22Rv1 (cell line): Measurements from ENCODE around the gene SMARCD1.

Source experiments
- ZFX ChIP-seq: fragments of 450-650 bp; IDR thresholded peaks from 2 replicates; pipeline ENCODE4 v1.6.1; 2017; ENCODE audit warnings: antibody characterized with exemption, borderline replicate concordance
- TF ChIP-seq, protein P1 (sequence below): fragments of 450-650 bp; IDR thresholded peaks from 2 replicates; pipeline ENCODE4 v1.5.1; 2017; ENCODE audit warnings: mild to moderate bottlenecking

DNA sequence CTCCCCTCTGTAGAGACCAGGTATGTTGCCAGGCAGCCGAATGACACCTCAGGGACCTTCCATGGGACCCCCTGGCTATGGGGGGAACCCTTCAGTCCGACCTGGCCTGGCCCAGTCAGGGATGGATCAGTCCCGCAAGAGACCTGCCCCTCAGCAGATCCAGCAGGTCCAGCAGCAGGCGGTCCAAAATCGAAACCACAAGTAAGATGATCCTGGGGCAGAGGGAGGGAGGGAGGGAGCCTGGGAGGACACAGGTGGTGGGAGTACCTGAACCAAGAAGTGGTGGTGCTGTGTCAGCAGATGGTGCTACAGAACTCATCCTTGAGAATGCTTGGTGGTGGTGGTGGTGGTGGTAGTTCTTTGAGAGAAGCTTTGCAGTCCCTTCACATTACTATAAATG lies 1.0 kb downstream of the SMARCD1 start:
- TF ChIP-seq, protein P1, sequence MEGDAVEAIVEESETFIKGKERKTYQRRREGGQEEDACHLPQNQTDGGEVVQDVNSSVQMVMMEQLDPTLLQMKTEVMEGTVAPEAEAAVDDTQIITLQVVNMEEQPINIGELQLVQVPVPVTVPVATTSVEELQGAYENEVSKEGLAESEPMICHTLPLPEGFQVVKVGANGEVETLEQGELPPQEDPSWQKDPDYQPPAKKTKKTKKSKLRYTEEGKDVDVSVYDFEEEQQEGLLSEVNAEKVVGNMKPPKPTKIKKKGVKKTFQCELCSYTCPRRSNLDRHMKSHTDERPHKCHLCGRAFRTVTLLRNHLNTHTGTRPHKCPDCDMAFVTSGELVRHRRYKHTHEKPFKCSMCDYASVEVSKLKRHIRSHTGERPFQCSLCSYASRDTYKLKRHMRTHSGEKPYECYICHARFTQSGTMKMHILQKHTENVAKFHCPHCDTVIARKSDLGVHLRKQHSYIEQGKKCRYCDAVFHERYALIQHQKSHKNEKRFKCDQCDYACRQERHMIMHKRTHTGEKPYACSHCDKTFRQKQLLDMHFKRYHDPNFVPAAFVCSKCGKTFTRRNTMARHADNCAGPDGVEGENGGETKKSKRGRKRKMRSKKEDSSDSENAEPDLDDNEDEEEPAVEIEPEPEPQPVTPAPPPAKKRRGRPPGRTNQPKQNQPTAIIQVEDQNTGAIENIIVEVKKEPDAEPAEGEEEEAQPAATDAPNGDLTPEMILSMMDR, result no peak
- TF ChIP-seq ZFX, result no peak
